Ramos (cell line): ENCODE results near the gene RNU4-1.
"Not testable (repeated sequence)": the region's sequence is repeated elsewhere in the genome, so short reads cannot be mapped to it uniquely, and the experiment has no call there.

Experiments
- in situ Hi-C: fragments of 300-500 bp; cut with MboI; formaldehyde crosslinking; loops from one replicate; pipeline ENCODE4 v1.14.3; 2022; ENCODE audit warnings: low sequenced_read_pairs; ENCODE audit not compliant: unreplicated experiment

The RNU4-1 gene

GRCh38 chr12:120292661-120293531, at the start of gene RNU4-1:
TSS of gene RNU4-1 (minus strand) at chr12:120293237.
- in situ Hi-C loops = no loop called here

GRCh38 chr12:120342175-120343038, 49.4 kb upstream of the RNU4-1 start:
- in situ Hi-C loops = no loop called here

GRCh38 chr12:120339256-120339655, 46.2 kb upstream of the RNU4-1 start:
- in situ Hi-C loops = no loop called here

- in situ Hi-C loops = no loop called here
Measured at GRCh38 chr12:120337730-120338129, 44.7 kb upstream of the RNU4-1 start.

- in situ Hi-C loops = not testable (repeated sequence)
Measured at GRCh38 chr12:120336392-120336791, 43.4 kb upstream of the RNU4-1 start.

GRCh38 chr12:120335447-120335846, 42.4 kb upstream of the RNU4-1 start:
- in situ Hi-C loops = not testable (repeated sequence)

GRCh38 chr12:120332523-120332922, 39.5 kb upstream of the RNU4-1 start:
- in situ Hi-C loops = no loop called here

GRCh38 chr12:120332041-120332440, 39.0 kb upstream of the RNU4-1 start:
- in situ Hi-C loops = no loop called here

- in situ Hi-C loops = no loop called here
Measured at GRCh38 chr12:120331390-120331789, 38.4 kb upstream of the RNU4-1 start.

DNA sequence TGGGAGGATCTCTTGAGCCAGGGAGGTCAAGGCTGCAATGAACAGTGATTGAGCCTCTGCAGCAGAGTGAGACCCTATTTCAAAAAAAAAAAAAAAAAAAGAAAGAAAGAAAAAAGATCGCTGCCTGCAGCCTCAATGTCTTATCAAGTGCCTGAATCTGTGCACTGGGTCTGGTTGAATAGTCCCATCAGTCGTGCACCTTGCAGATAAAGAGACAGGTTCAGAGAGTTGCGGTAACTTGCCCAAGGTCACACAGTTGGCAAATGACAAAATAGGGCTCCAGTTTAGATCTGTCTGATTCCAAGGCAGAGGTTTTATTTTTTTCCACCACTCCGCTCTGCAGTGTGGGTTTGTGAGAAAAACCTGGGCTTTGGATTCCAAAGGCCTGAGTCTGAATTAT, 35.2 kb upstream of the RNU4-1 start:
- in situ Hi-C loops = loop anchor here (10.0 kb wide), 1 partner anchor 107 kb away; the partner anchor contains the start of gene COX6A1

- in situ Hi-C loops = loop anchor here (10.0 kb wide), 1 partner anchor 107 kb away; the partner anchor contains the start of gene COX6A1
Measured at GRCh38 chr12:120327593-120327992, 34.6 kb upstream of the RNU4-1 start, which contains the start of gene PLA2G1B. TSS of gene PLA2G1B (minus strand) at chr12:120327779. CDS start at chr12:120327753, 26 bp downstream.

DNA sequence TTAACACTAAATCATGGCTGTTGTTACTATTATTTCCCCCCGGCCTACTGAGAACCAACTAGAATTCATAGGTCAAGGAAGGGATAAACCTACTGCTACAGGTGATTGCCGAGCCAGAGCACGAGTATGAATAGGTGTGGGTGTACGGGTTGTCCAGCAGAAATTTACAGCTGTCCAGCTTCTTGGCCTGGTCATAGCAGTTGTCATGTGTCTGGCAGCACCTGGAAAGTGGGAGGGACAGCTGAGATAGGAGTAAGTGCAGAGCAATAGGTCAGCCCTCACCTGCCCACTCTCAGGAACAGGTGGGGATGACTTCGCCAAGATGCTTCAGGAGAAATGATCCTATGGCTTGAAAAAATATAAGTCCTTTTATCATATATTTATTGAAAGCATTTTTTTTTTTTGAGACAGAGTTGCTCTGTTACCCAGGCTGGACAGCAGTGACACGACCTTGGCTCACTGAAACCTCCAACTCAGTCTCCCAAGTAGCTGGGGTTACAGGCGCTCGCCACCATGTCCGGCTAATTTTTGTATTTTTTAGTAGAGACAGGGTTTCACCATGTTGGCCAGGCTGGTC, 31.9 kb upstream of the RNU4-1 start:
- in situ Hi-C loops = loop anchor here (10.0 kb wide), 1 partner anchor 110 kb away; the partner anchor contains the start of gene COX6A1

GRCh38 chr12:120323772-120324171, 30.7 kb upstream of the RNU4-1 start:
- in situ Hi-C loops = loop anchor here (10.0 kb wide), 1 partner anchor 111 kb away; the partner anchor contains the start of gene COX6A1

- in situ Hi-C loops = loop anchor here (10.0 kb wide), 1 partner anchor 113 kb away; the partner anchor contains the start of gene COX6A1
Measured at GRCh38 chr12:120321382-120322202, 28.6 kb upstream of the RNU4-1 start.

- in situ Hi-C loops = no loop called here
Measured at GRCh38 chr12:120317224-120318105, 24.4 kb upstream of the RNU4-1 start.

DNA sequence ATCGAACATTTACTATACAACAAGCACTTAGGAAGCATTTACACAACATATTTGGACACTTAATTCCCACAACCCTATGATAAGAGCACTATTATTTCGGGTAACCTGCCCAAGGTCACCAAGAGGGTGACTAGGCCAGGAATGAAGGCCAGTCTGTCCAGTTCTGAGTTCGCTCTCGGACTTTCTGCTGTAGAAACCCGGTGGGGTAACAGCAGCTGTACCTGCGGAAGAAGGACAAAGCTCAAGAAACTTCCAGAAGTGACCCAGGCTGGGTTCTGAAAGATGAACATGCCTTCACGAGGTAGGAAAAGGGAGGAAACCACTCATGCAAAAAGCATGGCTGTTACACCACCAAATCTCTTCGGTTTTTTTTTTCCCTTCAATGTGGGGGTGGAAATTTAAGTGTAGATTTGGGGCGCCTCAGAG, 23.8 kb upstream of the RNU4-1 start:
- in situ Hi-C loops = no loop called here

DNA sequence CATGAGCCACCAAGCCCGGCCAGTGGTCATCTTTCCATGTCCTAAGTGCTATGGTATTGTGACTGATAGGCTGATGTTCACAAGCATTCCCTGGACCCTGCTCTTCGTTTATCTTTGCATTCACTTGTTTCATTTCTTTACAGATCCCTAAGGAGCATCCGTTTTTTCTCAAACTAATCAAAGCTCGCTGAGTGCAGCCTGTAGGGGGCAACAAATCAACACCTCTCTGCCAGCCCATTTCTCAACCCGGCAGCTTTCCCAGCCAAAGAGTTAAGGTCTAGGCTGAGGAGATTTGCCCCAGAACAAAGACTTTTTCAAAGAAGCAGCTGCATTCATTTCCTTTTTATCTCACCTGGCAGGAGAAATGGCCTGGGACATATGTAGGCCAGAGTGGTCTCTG, 21.2 kb upstream of the RNU4-1 start:
- in situ Hi-C loops = no loop called here
